HG03457 (cell line): ENCODE data around the gene CEP131.
"Not testable (repeated sequence)": the region's sequence is repeated elsewhere in the genome, so short reads cannot be mapped to it uniquely, and the experiment has no call there.

Experiments
- ATAC-seq: cut with Tn5 transposase; IDR thresholded peaks from one replicate; pipeline ENCODE4 v1.9.1; 2021; ENCODE audit warnings: moderate number of reproducible peaks; ENCODE audit not compliant: unreplicated experiment

Gene CEP131

DNA sequence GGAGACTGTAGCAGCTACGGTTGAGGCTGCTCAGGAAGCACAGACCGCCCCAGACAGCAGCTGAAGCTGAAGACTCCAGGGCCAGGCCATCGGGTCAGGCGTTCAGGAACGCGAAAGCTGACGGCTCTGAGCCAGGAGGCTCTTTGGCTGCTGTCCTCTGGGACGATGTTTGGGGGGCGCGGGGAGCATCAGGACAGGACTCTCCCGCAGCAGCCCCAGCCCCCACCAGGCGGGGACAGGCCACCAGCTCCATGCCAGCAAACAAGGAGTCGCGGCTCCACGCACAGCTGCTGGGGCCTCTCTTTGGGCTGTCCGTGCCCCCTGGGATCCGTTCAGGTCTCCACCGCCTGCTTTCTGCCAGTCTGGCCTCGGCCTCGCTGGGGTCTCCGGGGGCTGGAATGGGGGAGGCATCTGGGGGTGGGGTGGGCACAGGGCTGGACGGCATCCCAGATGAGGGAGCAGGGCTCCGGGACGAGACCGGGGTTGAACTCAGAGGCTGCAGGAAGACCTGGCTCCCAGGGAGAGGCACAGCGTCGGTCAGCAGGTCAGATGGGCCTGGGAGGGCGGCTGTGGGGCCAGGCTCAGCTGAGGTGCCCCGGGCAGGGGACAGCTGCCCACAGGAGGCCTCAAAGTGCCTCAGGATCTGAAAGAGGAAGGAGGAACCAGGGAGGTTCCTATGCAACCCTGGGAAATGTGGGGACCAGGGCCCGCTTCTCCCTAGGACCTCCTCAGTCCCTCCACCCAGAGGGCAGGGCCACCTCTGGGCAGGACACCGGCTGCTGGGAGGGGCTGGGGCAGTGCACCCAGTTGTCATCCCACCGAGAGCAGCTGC, 6.3 kb upstream of the CEP131 start:
- no peak for ATAC-seq

GRCh38 chr17:81228420-81228819, 5.7 kb upstream of the CEP131 start:
- ATAC-seq = no peak

DNA sequence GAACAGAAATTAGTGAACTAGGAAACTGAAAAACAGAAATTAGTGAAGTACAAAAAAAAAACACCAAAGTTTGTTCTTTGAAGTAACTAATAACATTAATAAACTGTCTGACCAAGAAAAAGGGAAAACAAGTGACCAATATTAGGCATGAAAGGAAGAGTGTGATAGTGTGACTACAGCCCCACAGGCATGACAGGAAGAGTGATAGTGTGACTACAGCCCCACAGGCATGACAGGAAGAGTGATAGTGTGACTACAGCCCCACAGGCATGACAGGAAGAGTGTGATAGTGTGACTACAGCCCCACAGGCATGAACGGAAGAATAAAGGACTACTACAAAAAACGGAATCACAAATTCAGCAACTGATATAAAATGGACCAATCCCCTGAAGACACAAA, 4.9 kb upstream of the CEP131 start:
- ATAC-seq = not testable (repeated sequence)

DNA sequence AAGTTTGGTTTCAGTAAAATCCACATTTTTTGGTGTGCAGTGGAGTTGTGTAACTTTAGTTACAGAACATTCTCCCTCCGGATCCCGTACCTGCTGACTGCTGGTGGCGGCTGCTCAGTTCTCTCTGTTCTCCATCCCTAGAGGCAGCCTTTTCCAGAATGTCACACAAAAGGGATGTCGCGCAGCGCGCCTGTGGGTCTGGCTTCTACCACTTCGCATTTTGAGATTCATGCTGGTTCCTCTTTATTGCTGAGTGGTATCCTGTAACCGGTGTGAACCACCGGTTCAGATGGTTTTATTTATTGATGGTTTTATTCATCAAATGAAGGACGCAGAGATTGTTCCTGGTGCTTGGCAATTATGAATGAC, 981 bp upstream of the CEP131 start:
- ATAC-seq = no peak

- ATAC-seq = no peak
Measured at GRCh38 chr17:81222620-81222905, 202 bp downstream of the CEP131 start.

DNA sequence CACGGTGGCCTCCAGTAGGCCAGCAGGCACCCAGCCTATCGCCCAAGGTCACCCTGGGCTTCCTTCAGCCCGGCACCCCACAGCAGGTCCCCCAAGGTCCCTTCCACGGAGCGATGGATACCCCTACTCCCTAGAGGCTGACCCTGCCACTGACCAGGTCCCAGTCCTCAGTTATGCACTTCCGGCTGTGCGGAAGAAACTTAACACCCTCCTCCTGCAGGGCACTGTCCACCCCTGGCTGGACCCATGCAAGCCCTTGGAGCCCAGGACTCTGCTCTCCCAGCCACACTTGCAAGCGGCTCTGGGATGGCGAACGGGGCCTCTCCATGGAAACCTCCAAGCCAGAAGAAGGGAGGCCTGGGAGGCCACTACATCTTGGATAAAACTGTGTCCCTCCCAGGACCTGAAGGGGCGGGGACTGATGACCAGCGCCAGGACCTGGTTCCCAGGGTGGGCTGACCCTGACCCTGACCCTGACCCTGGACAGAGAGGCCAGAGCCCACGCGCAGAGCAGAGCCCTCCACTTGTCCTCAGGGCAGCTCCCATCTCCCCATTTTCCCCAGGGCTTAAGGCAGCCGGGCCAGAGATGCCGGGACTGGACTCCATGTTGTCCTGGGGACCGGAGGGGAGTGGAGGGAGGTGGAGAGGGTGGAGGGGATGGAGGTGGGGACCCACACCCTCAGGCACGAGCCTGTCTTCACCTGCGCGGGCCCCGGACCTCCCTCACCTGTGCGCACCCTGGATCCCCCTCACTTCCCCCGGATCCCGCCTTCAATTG, 734 bp downstream of the CEP131 start:
- ATAC-seq = no peak

- ATAC-seq = no peak
Measured at GRCh38 chr17:81221371-81221841, 1.4 kb downstream of the CEP131 start.

GRCh38 chr17:81219476-81220180, 3.1 kb downstream of the CEP131 start:
- ATAC-seq = no peak

GRCh38 chr17:81218991-81219390, 3.8 kb downstream of the CEP131 start:
- ATAC-seq = no peak

GRCh38 chr17:81218459-81218858, 4.3 kb downstream of the CEP131 start:
- no peak for ATAC-seq

- no peak for ATAC-seq
Measured at GRCh38 chr17:81217491-81217890, 5.3 kb downstream of the CEP131 start.

- ATAC-seq = no peak
Measured at GRCh38 chr17:81213978-81214377, 8.8 kb downstream of the CEP131 start.

- no peak for ATAC-seq
Measured at GRCh38 chr17:81212365-81212764, 10.4 kb downstream of the CEP131 start.

DNA sequence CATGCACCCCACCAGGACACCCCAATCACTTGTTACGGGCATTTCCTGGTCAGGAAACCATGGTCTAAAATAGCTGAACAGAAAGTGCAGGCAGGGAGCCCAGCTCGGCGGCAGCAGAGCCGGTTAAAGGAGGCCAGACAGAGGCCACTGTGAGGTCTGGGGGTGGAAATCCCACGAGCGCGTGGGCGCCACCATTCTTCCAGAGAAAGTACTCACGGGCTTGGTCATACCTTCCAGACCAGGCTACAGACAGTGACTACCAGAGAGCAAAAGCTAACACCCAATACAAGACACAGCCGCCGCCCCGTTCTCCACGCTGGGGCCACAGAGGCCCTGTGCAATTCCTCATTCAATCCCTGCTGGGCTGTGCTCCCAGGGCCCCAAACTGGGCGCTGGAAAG, 11.9 kb downstream of the CEP131 start:
- ATAC-seq = no peak

DNA sequence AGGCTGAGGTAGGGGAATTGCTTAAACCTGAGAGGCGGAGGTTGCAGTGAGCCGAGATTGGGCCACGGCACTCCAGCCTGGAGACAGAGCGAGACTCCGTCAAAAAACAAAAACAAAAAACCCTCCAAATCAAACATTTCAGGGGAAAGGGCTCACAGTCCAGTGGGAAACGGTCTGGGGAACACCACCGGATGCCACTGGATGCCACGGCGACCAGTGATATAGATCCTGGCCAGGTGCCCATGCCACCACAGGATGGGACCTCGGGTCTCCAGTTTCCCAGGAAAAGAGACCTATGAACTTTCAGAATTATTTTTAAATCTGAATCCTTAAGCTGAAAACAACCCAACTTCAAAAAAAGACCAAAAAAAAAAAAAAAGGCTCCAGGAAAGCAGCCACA, 12.3 kb downstream of the CEP131 start:
- ATAC-seq = no peak

GRCh38 chr17:81209141-81209540, 13.6 kb downstream of the CEP131 start:
- ATAC-seq = no peak

DNA sequence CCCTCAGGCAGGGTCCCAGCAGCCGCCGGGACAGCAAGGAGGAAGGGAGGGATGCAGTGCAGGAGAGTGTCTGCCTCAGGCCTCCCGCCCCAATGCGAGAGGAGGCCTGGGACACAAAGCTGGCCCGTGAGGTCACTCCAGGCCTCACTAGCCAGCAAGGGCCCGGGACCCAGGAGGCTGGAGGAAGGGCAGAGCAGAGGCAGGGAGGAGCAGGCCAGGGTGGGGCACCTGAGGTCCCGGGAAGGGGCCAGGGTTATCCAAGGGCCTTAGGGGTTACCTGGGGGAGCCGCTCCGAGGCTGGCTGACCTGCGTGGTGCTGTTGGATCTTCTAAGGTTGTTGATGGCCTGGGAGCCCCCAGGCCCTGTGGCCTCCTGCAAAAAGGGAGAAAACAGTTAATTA, 14.1 kb downstream of the CEP131 start:
- no peak for ATAC-seq

DNA sequence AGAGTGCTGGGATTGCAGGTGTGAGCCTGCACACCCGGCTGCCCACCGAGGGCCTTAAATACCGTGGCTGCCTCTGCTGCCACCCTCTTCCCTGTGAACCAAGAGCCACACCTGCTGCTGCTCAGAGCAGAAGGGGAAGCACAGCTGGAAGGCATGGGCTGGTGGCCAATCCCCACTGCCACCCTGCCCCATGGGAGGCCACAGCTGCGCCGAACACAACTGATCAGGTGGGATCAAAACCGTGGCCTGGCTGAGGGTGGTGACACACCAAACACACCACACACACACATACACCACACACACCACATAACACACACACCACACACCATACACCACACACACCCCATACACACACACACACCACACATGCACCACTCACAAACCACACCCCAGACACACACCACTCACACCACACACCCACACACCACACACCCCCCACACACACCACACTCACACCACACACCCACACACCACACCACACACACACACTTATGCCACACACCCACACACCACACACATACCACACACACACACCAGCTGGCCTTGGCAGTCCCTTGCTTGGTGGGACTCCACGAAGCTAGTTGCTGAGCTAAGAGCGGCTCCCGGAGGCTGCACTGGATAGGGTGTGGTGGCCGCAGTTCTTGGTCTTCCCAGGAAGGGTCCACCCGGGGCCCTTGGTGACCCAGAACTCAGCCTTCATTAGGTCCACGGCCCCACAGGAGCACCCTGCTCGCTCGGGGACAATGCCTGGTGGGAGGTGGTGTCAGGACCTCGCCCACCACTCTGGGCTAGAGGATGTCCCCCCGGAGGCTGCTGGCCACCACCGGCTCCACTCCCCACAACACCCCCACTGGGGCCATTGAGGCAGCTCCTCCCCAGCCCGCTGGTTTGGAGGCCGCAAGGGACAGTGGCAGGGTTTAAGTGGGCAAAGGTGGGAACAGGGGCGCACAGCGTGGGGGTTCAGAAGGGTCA, 14.9 kb downstream of the CEP131 start:
- no peak for ATAC-seq

- no peak for ATAC-seq
Measured at GRCh38 chr17:81206657-81207056, 16.1 kb downstream of the CEP131 start.

- ATAC-seq = no peak
Measured at GRCh38 chr17:81206166-81206565, 16.6 kb downstream of the CEP131 start.

DNA sequence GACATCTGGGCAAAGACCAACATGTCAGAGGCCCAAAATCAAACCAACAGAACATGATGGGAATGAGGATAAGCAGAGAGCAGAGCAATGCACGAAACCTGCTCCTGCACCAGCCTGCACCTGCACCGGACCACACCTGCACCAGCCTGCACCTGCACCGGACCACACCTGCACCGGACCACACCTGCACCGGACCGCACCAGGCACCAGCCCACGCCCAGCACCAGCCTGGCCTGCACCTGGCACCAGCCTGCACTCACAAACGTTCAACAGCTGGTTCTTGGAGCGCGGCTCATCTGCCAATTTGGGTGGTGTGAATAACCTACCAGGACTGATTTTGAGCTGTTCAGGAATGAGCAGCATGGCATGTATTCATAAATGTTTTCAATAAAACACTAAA, 18.2 kb downstream of the CEP131 start:
- no peak for ATAC-seq
